PC-9 (cell line): ENCODE data around the gene DES. TPM values are rescaled to one million over a fixed set of nuclear protein-coding genes. Genes with fewer than 3 reads are reported as not detected.

Experiments
- BruUV-seq: library from RNA; stranded (reverse); fragments of 400-500 nt; replicated peaks from 2 replicates; lab custom pipeline; 2021; lab: Mats Ljungman, UMichigan
- CTCF ChIA-PET: fragments of 300-600 bp; sonication (Branson Sonifier 250); formaldehyde crosslinking; loops from one replicate; lab custom pipeline; 2022; ENCODE audit warnings: antibody characterized with exemption; lab: Charles Lee
- POLR2A ChIA-PET: fragments of 300-600 bp; sonication (Branson Sonifier 250); formaldehyde crosslinking; loops from one replicate; lab custom pipeline; 2022; ENCODE audit warnings: antibody characterized with exemption; ENCODE audit not compliant: unreplicated experiment; lab: Charles Lee
- DNase-seq, 2 experiments: peaks; one replicate each; pipeline versions ENCODE4 v3.0.0 to v3.0.0-alpha.2; 2015 to 2022; ENCODE audit warnings: mixed read lengths in 1 of 2
- H2AFZ ChIP-seq: fragments of 200-600 bp; sonication (generic); 2 replicates; pipeline ENCODE4 v1.8.1; 2017; ENCODE audit warnings: antibody characterized with exemption
- H3F3A ChIP-seq: fragments of 200-600 bp; sonication (generic); 2 replicates; pipeline ENCODE4 v1.8.1; 2017; ENCODE audit warnings: antibody characterized with exemption, mild to moderate bottlenecking, low read depth; ENCODE audit not compliant: insufficient read depth
- H3K27ac ChIP-seq: fragments of 200-600 bp; sonication (generic); 2 replicates; pipeline ENCODE4 v1.6.1; 2016; ENCODE audit warnings: mixed run types
- H3K27me3 ChIP-seq: fragments of 200-600 bp; sonication (generic); 2 replicates; pipeline ENCODE4 v1.6.1; 2016; ENCODE audit warnings: low read depth, mixed run types; ENCODE audit not compliant: insufficient read depth
- H3K36me3 ChIP-seq: fragments of 200-600 bp; sonication (generic); 2 replicates; pipeline ENCODE4 v1.6.1; 2016; ENCODE audit warnings: low read depth, mixed run types
- H3K4me1 ChIP-seq: fragments of 200-600 bp; sonication (generic); replicated peaks from 2 replicates; pipeline ENCODE4 v1.6.1; 2016; ENCODE audit warnings: mixed run types; ENCODE audit not compliant: insufficient read depth
- H3K4me2 ChIP-seq: fragments of 200-600 bp; sonication (generic); 2 replicates; pipeline ENCODE4 v1.6.1; 2017; ENCODE audit warnings: mixed run types
- H3K4me3 ChIP-seq: fragments of 200-600 bp; sonication (generic); 2 replicates; pipeline ENCODE4 v1.6.1; 2016; ENCODE audit warnings: mixed run types
- H3K79me2 ChIP-seq: fragments of 200-600 bp; sonication (generic); 2 replicates; pipeline ENCODE4 v1.6.1; 2017; ENCODE audit warnings: low read depth, mixed run types
- H3K9me2 ChIP-seq: fragments of 200-600 bp; sonication (generic); 2 replicates; pipeline ENCODE4 v1.8.1; 2017; ENCODE audit warnings: mild to moderate bottlenecking; ENCODE audit not compliant: insufficient read depth
- H3K9me3 ChIP-seq: fragments of 200-600 bp; sonication (generic); 2 replicates; pipeline ENCODE4 v1.8.1; 2016; ENCODE audit warnings: low read depth; ENCODE audit not compliant: insufficient read depth
- H4K20me1 ChIP-seq: fragments of 200-600 bp; sonication (generic); 2 replicates; pipeline ENCODE4 v1.8.1; 2017; ENCODE audit not compliant: insufficient read depth
- EZH2 ChIP-seq: fragments of 200-600 bp; sonication (generic); IDR thresholded peaks from 2 replicates; pipeline ENCODE4 v1.8.0; 2017; ENCODE audit warnings: antibody characterized with exemption, low read depth
- intact Hi-C: fragments of 100-400 bp; cut with micrococcal nuclease; formaldehyde crosslinking; loops from one replicate; pipeline ENCODE4 v1.10.0; 2022; ENCODE audit not compliant: unreplicated experiment
- total RNA-seq: library from RNA; stranded (reverse); gene quantifications from 2 replicates; pipeline ENCODE4 v1.2.3, GENCODE V29; 2021
- TF ChIP-seq, protein P1 (sequence below): fragments of 200-600 bp; sonication (generic); conservative IDR thresholded peaks from 2 replicates; pipeline ENCODE4 v1.6.1; 2017; ENCODE audit warnings: mixed run types, antibody characterized with exemption, mild to moderate bottlenecking, moderate library complexity

The DES gene
- total RNA-seq, 1 experiment from 2014 or later, result not detected

DNA sequence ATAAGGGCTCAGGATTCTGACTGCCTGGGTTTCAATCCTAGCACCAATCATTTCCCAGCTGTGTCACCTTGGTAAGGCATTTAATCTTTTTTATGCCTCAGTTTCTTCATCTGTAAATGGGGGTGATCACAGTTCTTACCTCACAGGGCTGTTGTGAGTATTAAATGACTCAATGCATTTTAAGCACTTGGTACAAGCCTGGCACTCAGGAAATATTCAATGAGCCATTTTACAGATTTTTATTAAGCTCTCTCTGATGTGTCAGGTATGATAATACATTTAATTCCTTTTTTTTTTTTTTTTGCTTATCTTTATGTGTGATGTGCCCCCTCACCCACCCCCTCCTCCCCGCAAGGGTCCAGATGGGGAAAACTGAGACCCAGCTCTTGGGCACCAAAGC, 28.5 kb downstream of the DES start:
- no peak overlapping the region for H3K27ac ChIP-seq
- POLR2A ChIA-PET, result interaction anchor here (0.6 kb wide), 1 partner anchor 52 kb away, joined by 8 read pairs; no protein-coding TSS in a partner anchor
- intact Hi-C loops, result no loop called here

DNA sequence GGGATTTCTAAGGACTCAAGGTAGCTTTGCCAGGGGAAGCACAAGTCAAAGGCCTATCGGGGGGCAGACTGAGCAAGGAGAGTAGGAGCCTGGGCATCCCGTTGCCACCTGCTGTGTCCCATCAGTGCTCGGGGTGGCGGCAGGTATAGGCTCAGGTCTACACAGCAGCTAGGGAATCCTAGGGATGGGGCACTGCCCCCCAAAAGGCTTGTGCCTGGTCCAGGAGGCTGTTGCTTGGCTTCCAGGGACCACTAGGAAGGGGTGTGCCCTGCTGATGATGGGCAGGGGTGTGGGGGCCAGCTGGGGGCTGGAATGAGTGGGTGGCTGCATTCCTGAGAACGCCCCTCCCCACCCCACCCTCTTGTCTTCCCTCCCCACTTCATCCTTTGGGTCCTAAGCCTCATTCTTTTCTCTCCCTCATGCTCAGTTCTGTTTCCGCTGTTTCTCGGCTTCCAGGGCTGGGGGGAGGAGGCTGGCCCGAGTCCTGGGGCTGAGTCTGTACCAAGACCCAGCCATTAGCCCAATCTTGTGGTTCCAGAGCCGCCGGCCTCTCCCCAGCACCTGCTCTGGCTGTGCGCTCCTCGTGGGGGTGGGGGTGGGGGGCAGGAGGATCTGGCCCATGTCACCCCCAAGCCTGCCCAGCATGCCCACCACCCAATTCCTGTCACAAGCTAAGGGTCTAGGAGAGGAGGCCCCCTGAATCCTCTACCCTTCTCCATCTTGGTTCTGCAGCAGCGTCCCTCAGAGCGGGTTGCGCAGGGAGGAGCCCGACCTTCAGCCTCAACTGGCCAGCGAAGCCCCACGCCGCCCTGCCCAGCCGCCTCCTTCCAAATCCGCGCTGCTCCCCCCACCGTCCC, 29.3 kb downstream of the DES start:
- Histone ChIP-seq H3F3A (peaks cover 13% of the 10 kb centered on the region; the same call in 1 of the 2 replicates), H3K4me2 (no peak overlapping the region), H4K20me1 (no peaks in the 10 kb centered on the region), H2AFZ (no peak overlapping the region), H3K27me3 (no peaks in the 10 kb centered on the region), H3K27ac (no peak overlapping the region), H3K36me3 (no peaks in the 10 kb centered on the region), H3K9me2 (no peaks in the 10 kb centered on the region), H3K4me1 (peaks cover 9% of the 10 kb centered on the region), H3K9me3 (no peaks in the 10 kb centered on the region), H3K4me3 (no peak overlapping the region), H3K79me2 (no peaks in the 10 kb centered on the region)
- CTCF ChIA-PET, result interaction anchor here (1.7 kb wide), 1 partner anchor 83 kb away, joined by 8 read pairs; no protein-coding TSS in a partner anchor
- TF ChIP-seq EZH2, result no peak
- TF ChIP-seq, protein P1, sequence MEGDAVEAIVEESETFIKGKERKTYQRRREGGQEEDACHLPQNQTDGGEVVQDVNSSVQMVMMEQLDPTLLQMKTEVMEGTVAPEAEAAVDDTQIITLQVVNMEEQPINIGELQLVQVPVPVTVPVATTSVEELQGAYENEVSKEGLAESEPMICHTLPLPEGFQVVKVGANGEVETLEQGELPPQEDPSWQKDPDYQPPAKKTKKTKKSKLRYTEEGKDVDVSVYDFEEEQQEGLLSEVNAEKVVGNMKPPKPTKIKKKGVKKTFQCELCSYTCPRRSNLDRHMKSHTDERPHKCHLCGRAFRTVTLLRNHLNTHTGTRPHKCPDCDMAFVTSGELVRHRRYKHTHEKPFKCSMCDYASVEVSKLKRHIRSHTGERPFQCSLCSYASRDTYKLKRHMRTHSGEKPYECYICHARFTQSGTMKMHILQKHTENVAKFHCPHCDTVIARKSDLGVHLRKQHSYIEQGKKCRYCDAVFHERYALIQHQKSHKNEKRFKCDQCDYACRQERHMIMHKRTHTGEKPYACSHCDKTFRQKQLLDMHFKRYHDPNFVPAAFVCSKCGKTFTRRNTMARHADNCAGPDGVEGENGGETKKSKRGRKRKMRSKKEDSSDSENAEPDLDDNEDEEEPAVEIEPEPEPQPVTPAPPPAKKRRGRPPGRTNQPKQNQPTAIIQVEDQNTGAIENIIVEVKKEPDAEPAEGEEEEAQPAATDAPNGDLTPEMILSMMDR, result no peak
- no peak for DNase-seq
- POLR2A ChIA-PET, result no interaction called here
- no TSS peak for BruUV-seq
- intact Hi-C loops, result no loop called here

More for the DNA sequence above, 28.5 kb downstream of the DES start:
- peaks cover 10% of the 10 kb centered on the region; the same call in 1 of the 2 replicates for H3F3A ChIP-seq
- BruUV-seq, result no TSS peak
- no peak overlapping the region for H3K4me3 ChIP-seq
- CTCF ChIA-PET, result interaction anchor here (0.6 to 1.7 kb wide), 3 partner anchors 17 to 84 kb away, joined by 4 to 11 read pairs (median 8); a partner anchor contains a TSS
- no peaks in the 10 kb centered on the region for H3K36me3 ChIP-seq
- TF ChIP-seq, protein P1, result no peak
- H3K79me2 ChIP-seq, result no peaks in the 10 kb centered on the region
- H3K27me3 ChIP-seq, result no peaks in the 10 kb centered on the region
- H4K20me1 ChIP-seq, result no peaks in the 10 kb centered on the region
- no peak overlapping the region for H3K4me2 ChIP-seq
- no peaks in the 10 kb centered on the region for H3K9me2 ChIP-seq
- H3K4me1 ChIP-seq, result peaks cover under 1% of the 10 kb centered on the region
- H2AFZ ChIP-seq, result no peak overlapping the region
- no peak for DNase-seq
- H3K9me3 ChIP-seq, result no peaks in the 10 kb centered on the region

DNA sequence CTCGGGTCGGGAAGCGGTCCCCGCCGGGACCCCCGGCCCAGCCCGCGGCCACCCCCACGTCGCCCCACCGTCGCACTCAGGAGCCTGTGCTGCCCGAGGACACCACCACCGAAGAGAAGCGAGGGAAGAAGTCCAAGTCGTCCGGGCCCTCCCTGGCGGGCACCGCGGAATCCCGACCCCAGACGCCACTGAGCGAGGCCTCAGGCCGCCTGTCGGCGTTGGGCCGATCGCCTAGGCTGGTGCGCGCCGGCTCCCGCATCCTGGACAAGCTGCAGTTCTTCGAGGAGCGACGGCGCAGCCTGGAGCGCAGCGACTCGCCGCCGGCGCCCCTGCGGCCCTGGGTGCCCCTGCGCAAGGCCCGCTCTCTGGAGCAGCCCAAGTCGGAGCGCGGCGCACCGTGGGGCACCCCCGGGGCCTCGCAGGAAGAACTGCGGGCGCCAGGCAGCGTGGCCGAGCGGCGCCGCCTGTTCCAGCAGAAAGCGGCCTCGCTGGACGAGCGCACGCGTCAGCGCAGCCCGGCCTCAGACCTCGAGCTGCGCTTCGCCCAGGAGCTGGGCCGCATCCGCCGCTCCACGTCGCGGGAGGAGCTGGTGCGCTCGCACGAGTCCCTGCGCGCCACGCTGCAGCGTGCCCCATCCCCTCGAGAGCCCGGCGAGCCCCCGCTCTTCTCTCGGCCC, 30.1 kb downstream of the DES start:
- Histone ChIP-seq H3K36me3 (no peaks in the 10 kb centered on the region), H3K9me3 (no peaks in the 10 kb centered on the region)
- BruUV-seq, result no TSS peak

More for the DNA sequence above, 30.1 kb downstream of the DES start:
- DNase-seq, result no peak
- Histone ChIP-seq H3K27me3 (no peaks in the 10 kb centered on the region), H3K4me3 (no peak overlapping the region), H3K4me1 (peaks cover 16% of the 10 kb centered on the region), H2AFZ (no peak overlapping the region), H3F3A (peaks cover 17% of the 10 kb centered on the region; the same call in 1 of the 2 replicates), H3K79me2 (no peaks in the 10 kb centered on the region), H3K4me2 (no peak overlapping the region), H3K27ac (no peak overlapping the region), H4K20me1 (no peaks in the 10 kb centered on the region), H3K9me2 (no peaks in the 10 kb centered on the region)
- CTCF ChIA-PET, result no interaction called here
- POLR2A ChIA-PET, result no interaction called here
- intact Hi-C loops, result no loop called here
- TF ChIP-seq EZH2, result no peak
- TF ChIP-seq, protein P1, result no peak
